ENCODE measurements around the gene LAGE3.
A peak's percentile ranks its signal among the peaks of the same experiment; 100 is the strongest.

The LAGE3 gene

DNA sequence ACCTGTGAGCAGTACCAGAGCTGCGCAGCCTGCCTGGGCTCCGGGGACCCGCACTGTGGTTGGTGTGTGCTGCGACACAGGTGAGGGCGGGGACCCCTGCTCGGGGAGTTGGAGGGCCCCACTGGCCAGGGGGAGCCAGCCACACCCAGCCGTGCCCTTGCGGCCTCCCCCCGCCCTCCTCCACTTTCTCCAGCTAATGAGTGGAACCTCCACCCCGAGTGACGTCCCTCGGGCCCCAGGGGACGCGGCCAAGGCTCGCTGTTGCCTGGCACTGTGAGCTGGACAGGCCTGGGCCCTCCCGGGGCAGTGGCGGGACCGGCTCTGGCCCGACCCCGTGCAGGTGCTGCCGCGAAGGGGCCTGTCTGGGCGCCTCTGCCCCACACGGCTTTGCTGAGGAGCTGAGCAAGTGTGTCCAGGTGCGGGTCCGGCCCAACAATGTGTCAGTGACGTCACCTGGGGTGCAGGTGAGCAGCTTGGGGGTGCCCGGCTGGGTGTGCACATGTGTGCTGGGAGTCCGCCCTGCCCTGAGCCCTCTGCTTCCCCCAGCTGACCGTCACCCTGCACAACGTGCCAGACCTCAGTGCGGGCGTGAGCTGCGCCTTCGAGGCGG is 15.4 kb downstream of the LAGE3 start:
- Histone ChIP-seq H3K4me1 (ENCODE audit: insufficient read depth, poor library complexity, severe bottlenecking) (no peaks in the 10 kb centered on the region), H3K4me3 (ENCODE audit: severe bottlenecking) (no peak overlapping the region), H3K27me3 (ENCODE audit: insufficient read depth, poor library complexity, severe bottlenecking) (no peaks in the 10 kb centered on the region), H3K9me3 (ENCODE audit: severe bottlenecking) (no peaks in the 10 kb centered on the region), H3K36me3 (ENCODE audit: low read depth) (peaks cover 10% of the 10 kb centered on the region), H3K27ac (ENCODE audit: poor library complexity, severe bottlenecking) (no peak overlapping the region)
- DNase-seq (ENCODE audit: low spot score) (no peak), ATAC-seq (ENCODE audit: low read depth) (no peak)
- TF ChIP-seq CTCF (IDR thresholded peaks at IDR 0.05; ENCODE audit: poor library complexity, severe bottlenecking), result no peak

GRCh38 chrX:154462396-154462795 is 16.7 kb downstream of the LAGE3 start:
- Histone ChIP-seq H3K36me3 (ENCODE audit: low read depth) (peaks cover 10% of the 10 kb centered on the region), H3K4me3 (ENCODE audit: severe bottlenecking) (no peak overlapping the region), H3K27ac (ENCODE audit: poor library complexity, severe bottlenecking) (no peak overlapping the region), H3K4me1 (ENCODE audit: insufficient read depth, poor library complexity, severe bottlenecking) (no peaks in the 10 kb centered on the region), H3K27me3 (ENCODE audit: insufficient read depth, poor library complexity, severe bottlenecking) (no peaks in the 10 kb centered on the region), H3K9me3 (ENCODE audit: severe bottlenecking) (no peaks in the 10 kb centered on the region)
- DNase-seq (ENCODE audit: low spot score), result no peak
- ATAC-seq (ENCODE audit: low read depth), result no peak
- no peak for TF ChIP-seq CTCF (IDR thresholded peaks at IDR 0.05; ENCODE audit: poor library complexity, severe bottlenecking)

GRCh38 chrX:154460326-154460725 is 18.8 kb downstream of the LAGE3 start:
- H3K27ac ChIP-seq (ENCODE audit: poor library complexity, severe bottlenecking), result no peak overlapping the region
- ATAC-seq (ENCODE audit: low read depth) (no peak), DNase-seq (ENCODE audit: low spot score) (no peak)
- no peaks in the 10 kb centered on the region for H3K27me3 ChIP-seq (ENCODE audit: insufficient read depth, poor library complexity, severe bottlenecking)
- no peak overlapping the region for H3K4me3 ChIP-seq (ENCODE audit: severe bottlenecking)
- TF ChIP-seq CTCF (IDR thresholded peaks at IDR 0.05; ENCODE audit: poor library complexity, severe bottlenecking), result no peak
- peaks cover 10% of the 10 kb centered on the region for H3K36me3 ChIP-seq (ENCODE audit: low read depth)
- H3K9me3 ChIP-seq (ENCODE audit: severe bottlenecking), result no peaks in the 10 kb centered on the region
- no peaks in the 10 kb centered on the region for H3K4me1 ChIP-seq (ENCODE audit: insufficient read depth, poor library complexity, severe bottlenecking)

- Histone ChIP-seq H3K27ac (ENCODE audit: poor library complexity, severe bottlenecking) (peak overlapping the region; percentile 60), H3K4me1 (ENCODE audit: insufficient read depth, poor library complexity, severe bottlenecking) (no peaks in the 10 kb centered on the region), H3K9me3 (ENCODE audit: severe bottlenecking) (no peaks in the 10 kb centered on the region), H3K36me3 (ENCODE audit: low read depth) (peaks cover 10% of the 10 kb centered on the region), H3K4me3 (ENCODE audit: severe bottlenecking) (peak overlapping the region; percentile 90), H3K27me3 (ENCODE audit: insufficient read depth, poor library complexity, severe bottlenecking) (no peaks in the 10 kb centered on the region)
- DNase-seq (ENCODE audit: low spot score) (no peak), ATAC-seq (ENCODE audit: low read depth) (peak; percentile 17; the same call in 2 of the 3 replicates)
- TF ChIP-seq CTCF (IDR thresholded peaks at IDR 0.05; ENCODE audit: poor library complexity, severe bottlenecking), result no peak
These were observed 19.2 kb downstream of the LAGE3 start for GRCh38 chrX:154459832-154460231.

DNA sequence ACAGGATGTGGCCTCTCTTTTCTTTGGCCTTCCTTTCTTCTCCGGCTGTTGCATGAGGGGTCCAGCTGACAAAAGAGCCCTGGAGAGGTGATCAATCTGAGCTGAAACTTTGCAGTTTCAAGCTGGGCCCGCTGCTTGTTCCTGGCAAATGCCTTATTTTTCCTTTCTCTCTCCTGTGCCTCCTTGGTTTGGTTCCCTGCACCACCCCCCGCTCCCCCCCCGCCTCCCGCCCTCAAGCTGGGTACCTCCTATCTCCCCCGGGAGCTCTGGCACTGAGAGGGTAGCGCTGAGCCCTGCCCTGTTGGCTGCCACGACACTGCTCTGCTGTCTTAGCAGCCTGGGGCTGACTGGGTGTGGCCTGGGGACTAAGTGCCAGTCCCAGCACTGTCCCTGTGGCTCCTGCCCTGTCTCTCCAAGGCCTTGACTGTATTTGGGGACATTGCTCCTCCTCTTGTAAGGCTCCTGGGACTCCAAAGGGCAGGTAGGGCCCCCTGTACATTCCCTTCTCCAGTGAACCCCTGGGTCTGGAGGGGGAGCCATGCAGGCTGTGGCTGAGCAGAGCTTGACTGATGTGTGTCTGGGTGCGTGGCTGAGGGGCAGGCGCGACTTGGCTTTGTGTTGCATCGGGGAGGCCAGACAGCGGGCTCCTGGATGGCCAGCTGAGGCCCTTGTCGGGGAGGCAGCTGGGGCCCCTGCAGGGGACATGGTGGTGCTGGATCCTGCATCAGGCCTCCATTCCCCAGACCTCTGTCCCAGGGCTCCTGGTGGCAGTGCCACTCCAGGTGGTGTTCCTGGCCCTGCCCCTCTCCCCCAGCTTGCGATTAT is 19.9 kb downstream of the LAGE3 start:
- Histone ChIP-seq H3K36me3 (ENCODE audit: low read depth) (peaks cover 7% of the 10 kb centered on the region), H3K27me3 (ENCODE audit: insufficient read depth, poor library complexity, severe bottlenecking) (no peaks in the 10 kb centered on the region), H3K4me1 (ENCODE audit: insufficient read depth, poor library complexity, severe bottlenecking) (no peaks in the 10 kb centered on the region), H3K9me3 (ENCODE audit: severe bottlenecking) (no peaks in the 10 kb centered on the region), H3K27ac (ENCODE audit: poor library complexity, severe bottlenecking) (peak overlapping the region; percentile 60), H3K4me3 (ENCODE audit: severe bottlenecking) (peak overlapping the region; percentile 90)
- peak; percentile 60 for ATAC-seq (ENCODE audit: low read depth)
- no peak for DNase-seq (ENCODE audit: low spot score)
- no peak for TF ChIP-seq CTCF (IDR thresholded peaks at IDR 0.05; ENCODE audit: poor library complexity, severe bottlenecking)
